ENCODE data around the gene INPP5E.

The INPP5E gene

DNA sequence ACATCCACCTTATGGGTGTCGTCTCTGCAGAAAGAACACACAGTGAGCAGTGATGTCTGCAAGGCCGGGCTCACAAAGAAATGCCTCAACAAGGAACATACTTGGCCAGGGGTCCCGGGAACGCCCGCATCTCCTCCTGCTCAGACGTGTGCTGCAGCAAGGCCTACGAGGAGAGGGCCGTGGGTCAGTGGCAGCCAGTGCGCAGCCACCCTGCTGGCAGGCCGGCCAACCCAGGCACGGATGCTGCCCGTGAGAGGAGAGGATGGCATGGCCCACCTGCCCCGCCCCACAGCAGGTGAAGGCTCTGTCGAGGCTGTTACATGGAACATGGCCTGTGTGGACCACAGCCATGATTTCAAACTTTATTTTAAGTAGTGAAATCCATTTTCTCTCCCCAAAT is 23.9 kb upstream of the INPP5E start:
- Histone ChIP-seq H3K79me2 (ENCODE audit: insufficient read depth, low read length) (no peaks in the 10 kb centered on the region), H2AFZ (ENCODE audit: low read length) (no peak overlapping the region), H3K4me2 (ENCODE audit: low read depth, low read length, poor library complexity, severe bottlenecking) (no peak overlapping the region), H3K9me2 (replicated peaks; ENCODE audit: low read depth, low read length) (no peaks in the 10 kb centered on the region), H3K4me1 (ENCODE audit: insufficient read depth, low read length, poor library complexity, severe bottlenecking) (no peaks in the 10 kb centered on the region), H4K20me1 (ENCODE audit: insufficient read depth, low read length, poor library complexity, severe bottlenecking) (no peaks in the 10 kb centered on the region), H3F3A (ENCODE audit: low read depth) (no peaks in the 10 kb centered on the region), H3K36me3 (ENCODE audit: insufficient read depth, low read length) (peaks cover 94% of the 10 kb centered on the region), H3K9me3 (ENCODE audit: insufficient read depth, low read depth, low read length) (no peaks in the 10 kb centered on the region), H3K27me3 (ENCODE audit: insufficient read depth, low read length, poor library complexity, severe bottlenecking) (no peaks in the 10 kb centered on the region), H3K9ac (ENCODE audit: low read depth, low read length, poor library complexity, severe bottlenecking) (no peak overlapping the region), H3K4me3 (ENCODE audit: low read length, poor library complexity, severe bottlenecking) (no peak overlapping the region)
- TF ChIP-seq EZH2phosphoT487 (IDR thresholded peaks at IDR 0.05; ENCODE audit: borderline replicate concordance), result no peak

DNA sequence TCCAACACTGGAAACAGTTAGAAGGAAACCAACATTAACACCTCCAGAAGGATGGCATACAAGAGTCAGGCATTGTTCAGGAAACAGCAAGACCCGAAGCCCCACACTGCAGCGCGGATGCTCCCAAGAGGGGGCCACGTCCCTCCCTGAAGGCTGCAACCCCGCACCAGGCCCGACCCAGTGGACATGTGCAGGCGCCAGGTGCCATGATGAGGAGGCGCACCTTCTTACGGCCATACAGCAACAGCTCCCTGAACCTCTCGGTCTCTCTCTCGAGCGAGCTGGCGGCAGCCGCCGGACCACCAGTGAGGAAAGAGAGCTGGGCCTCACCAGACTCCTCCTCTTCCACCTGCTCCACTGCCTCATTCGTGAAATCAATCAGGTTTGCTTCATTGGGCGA is 23.0 kb upstream of the INPP5E start:
- Histone ChIP-seq H3K27me3 (ENCODE audit: insufficient read depth, low read length, poor library complexity, severe bottlenecking) (no peaks in the 10 kb centered on the region), H3K4me1 (ENCODE audit: insufficient read depth, low read length, poor library complexity, severe bottlenecking) (no peaks in the 10 kb centered on the region), H3K9me2 (replicated peaks; ENCODE audit: low read depth, low read length) (no peaks in the 10 kb centered on the region), H3K79me2 (ENCODE audit: insufficient read depth, low read length) (no peaks in the 10 kb centered on the region), H3K4me2 (ENCODE audit: low read depth, low read length, poor library complexity, severe bottlenecking) (no peak overlapping the region), H3K4me3 (ENCODE audit: low read length, poor library complexity, severe bottlenecking) (no peak overlapping the region), H3F3A (ENCODE audit: low read depth) (no peaks in the 10 kb centered on the region), H2AFZ (ENCODE audit: low read length) (no peak overlapping the region), H3K36me3 (ENCODE audit: insufficient read depth, low read length) (peaks cover 87% of the 10 kb centered on the region), H4K20me1 (ENCODE audit: insufficient read depth, low read length, poor library complexity, severe bottlenecking) (no peaks in the 10 kb centered on the region), H3K9me3 (ENCODE audit: insufficient read depth, low read depth, low read length) (no peaks in the 10 kb centered on the region), H3K9ac (ENCODE audit: low read depth, low read length, poor library complexity, severe bottlenecking) (no peak overlapping the region)
- no peak for TF ChIP-seq EZH2phosphoT487 (IDR thresholded peaks at IDR 0.05; ENCODE audit: borderline replicate concordance)
- TF ChIP-seq CTCF (conservative IDR thresholded peaks at IDR 0.05; ENCODE audit: low read length), result no peak

- H3K4me2 ChIP-seq (ENCODE audit: low read depth, low read length, poor library complexity, severe bottlenecking), result no peak overlapping the region
- H3K9ac ChIP-seq (ENCODE audit: low read depth, low read length, poor library complexity, severe bottlenecking), result no peak overlapping the region
- no peaks in the 10 kb centered on the region for H3K9me2 ChIP-seq (replicated peaks; ENCODE audit: low read depth, low read length)
- no peak for TF ChIP-seq EZH2phosphoT487 (IDR thresholded peaks at IDR 0.05; ENCODE audit: borderline replicate concordance)
- TF ChIP-seq CTCF (conservative IDR thresholded peaks at IDR 0.05; ENCODE audit: low read length), result no peak
- no peaks in the 10 kb centered on the region for H3K79me2 ChIP-seq (ENCODE audit: insufficient read depth, low read length)
- H2AFZ ChIP-seq (ENCODE audit: low read length), result no peak overlapping the region
- peaks cover 88% of the 10 kb centered on the region for H3K36me3 ChIP-seq (ENCODE audit: insufficient read depth, low read length)
- H4K20me1 ChIP-seq (ENCODE audit: insufficient read depth, low read length, poor library complexity, severe bottlenecking), result no peaks in the 10 kb centered on the region
- no peaks in the 10 kb centered on the region for H3K9me3 ChIP-seq (ENCODE audit: insufficient read depth, low read depth, low read length)
- H3K4me3 ChIP-seq (ENCODE audit: low read length, poor library complexity, severe bottlenecking), result no peak overlapping the region
- H3K4me1 ChIP-seq (ENCODE audit: insufficient read depth, low read length, poor library complexity, severe bottlenecking), result no peaks in the 10 kb centered on the region
- H3F3A ChIP-seq (ENCODE audit: low read depth), result no peaks in the 10 kb centered on the region
- no peaks in the 10 kb centered on the region for H3K27me3 ChIP-seq (ENCODE audit: insufficient read depth, low read length, poor library complexity, severe bottlenecking)
These were observed 21.2 kb upstream of the INPP5E start for GRCh38 chr9:136460772-136461325.

DNA sequence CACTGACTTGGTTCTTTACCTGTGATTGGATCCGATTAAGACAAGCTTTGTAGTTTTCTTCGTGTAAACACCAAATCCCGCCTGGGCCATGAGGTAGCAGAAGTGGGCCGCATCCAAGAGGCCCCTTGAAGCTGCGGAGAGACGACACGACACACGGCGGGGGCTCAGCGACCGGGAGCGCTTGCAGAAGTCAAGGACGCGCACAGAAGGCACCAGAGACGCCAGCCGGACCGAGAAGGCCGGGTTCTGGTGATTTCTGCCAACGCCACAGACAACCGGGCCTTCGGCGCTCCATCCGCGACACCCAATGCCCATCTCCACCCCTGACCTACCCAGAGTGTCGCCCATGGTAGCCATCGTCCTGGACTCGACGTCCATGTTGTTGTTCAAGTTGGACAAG is 19.8 kb upstream of the INPP5E start:
- no peak for TF ChIP-seq EZH2phosphoT487 (IDR thresholded peaks at IDR 0.05; ENCODE audit: borderline replicate concordance)
- no peak for TF ChIP-seq CTCF (conservative IDR thresholded peaks at IDR 0.05; ENCODE audit: low read length)
- H2AFZ ChIP-seq (ENCODE audit: low read length), result no peak overlapping the region
- no peaks in the 10 kb centered on the region for H3K27me3 ChIP-seq (ENCODE audit: insufficient read depth, low read length, poor library complexity, severe bottlenecking)
- no peaks in the 10 kb centered on the region for H3K79me2 ChIP-seq (ENCODE audit: insufficient read depth, low read length)
- no peak overlapping the region for H3K4me3 ChIP-seq (ENCODE audit: low read length, poor library complexity, severe bottlenecking)
- no peaks in the 10 kb centered on the region for H4K20me1 ChIP-seq (ENCODE audit: insufficient read depth, low read length, poor library complexity, severe bottlenecking)
- H3K9me3 ChIP-seq (ENCODE audit: insufficient read depth, low read depth, low read length), result no peaks in the 10 kb centered on the region
- H3K9ac ChIP-seq (ENCODE audit: low read depth, low read length, poor library complexity, severe bottlenecking), result no peak overlapping the region
- no peaks in the 10 kb centered on the region for H3K4me1 ChIP-seq (ENCODE audit: insufficient read depth, low read length, poor library complexity, severe bottlenecking)
- peaks cover 88% of the 10 kb centered on the region; the same call in 1 of the 2 replicates for H3K36me3 ChIP-seq (ENCODE audit: insufficient read depth, low read length)
- H3F3A ChIP-seq (ENCODE audit: low read depth), result no peaks in the 10 kb centered on the region
- H3K9me2 ChIP-seq (replicated peaks; ENCODE audit: low read depth, low read length), result no peaks in the 10 kb centered on the region
- H3K4me2 ChIP-seq (ENCODE audit: low read depth, low read length, poor library complexity, severe bottlenecking), result no peak overlapping the region
